Mesothelial cell of epicardium (in vitro differentiated cells): ENCODE data around the gene HAUS3. TPM values are rescaled to one million over a fixed set of nuclear protein-coding genes. Genes with fewer than 3 reads are reported as not detected.

Source experiments
- DNase-seq, 2 experiments: peaks; one replicate each; pipeline ENCODE4 v3.0.0; 2021; ENCODE audit warnings: low spot score in 2 of 2; ENCODE audit not compliant: unreplicated experiment in 2 of 2
- H3K27ac Mint-ChIP-seq: 2 replicates; pipeline ENCODE4 v1.8.0; 2021; ENCODE audit warnings: mixed read lengths
- H3K27me3 Mint-ChIP-seq: 2 replicates; pipeline ENCODE4 v1.8.0; 2021; ENCODE audit warnings: low read depth, mixed read lengths
- H3K36me3 Mint-ChIP-seq: 2 replicates; pipeline ENCODE4 v1.8.0; 2021; ENCODE audit warnings: mixed read lengths
- H3K4me1 Mint-ChIP-seq: 2 replicates; pipeline ENCODE4 v1.8.0; 2021; ENCODE audit warnings: mixed read lengths
- H3K4me3 Mint-ChIP-seq: 2 replicates; pipeline ENCODE4 v1.8.0; 2021; ENCODE audit warnings: mild to moderate bottlenecking, moderate library complexity, mixed read lengths
- H3K9me3 Mint-ChIP-seq: 2 replicates; pipeline ENCODE4 v1.8.0; 2021; ENCODE audit warnings: mixed read lengths
- total RNA-seq: library from RNA; stranded (reverse); gene quantifications from 3 replicates; pipeline ENCODE4 v1.2.1, GENCODE V29; 2021
- TF ChIP-seq, protein P1 (sequence below): fragments of 200-600 bp; sonication (generic); IDR thresholded peaks from one replicate; pipeline ENCODE4 v1.5.0; 2021; ENCODE audit warnings: antibody characterized with exemption; ENCODE audit not compliant: unreplicated experiment

Gene HAUS3
- total RNA-seq, 1 donor from 2014 or later = 16.9 TPM

GRCh38 chr4:2251795-2252529, 10.0 kb upstream of the HAUS3 start:
- no peak overlapping the region for H3K4me3 Mint-ChIP-seq
- DNase-seq = peak in 1 of 2 experiments; percentile 18
- no peaks in the 10 kb centered on the region for H3K27me3 Mint-ChIP-seq
- H3K36me3 Mint-ChIP-seq = peaks cover 12% of the 10 kb centered on the region
- no peaks in the 10 kb centered on the region for H3K9me3 Mint-ChIP-seq
- H3K27ac Mint-ChIP-seq = no peak overlapping the region
- TF ChIP-seq, protein P1, sequence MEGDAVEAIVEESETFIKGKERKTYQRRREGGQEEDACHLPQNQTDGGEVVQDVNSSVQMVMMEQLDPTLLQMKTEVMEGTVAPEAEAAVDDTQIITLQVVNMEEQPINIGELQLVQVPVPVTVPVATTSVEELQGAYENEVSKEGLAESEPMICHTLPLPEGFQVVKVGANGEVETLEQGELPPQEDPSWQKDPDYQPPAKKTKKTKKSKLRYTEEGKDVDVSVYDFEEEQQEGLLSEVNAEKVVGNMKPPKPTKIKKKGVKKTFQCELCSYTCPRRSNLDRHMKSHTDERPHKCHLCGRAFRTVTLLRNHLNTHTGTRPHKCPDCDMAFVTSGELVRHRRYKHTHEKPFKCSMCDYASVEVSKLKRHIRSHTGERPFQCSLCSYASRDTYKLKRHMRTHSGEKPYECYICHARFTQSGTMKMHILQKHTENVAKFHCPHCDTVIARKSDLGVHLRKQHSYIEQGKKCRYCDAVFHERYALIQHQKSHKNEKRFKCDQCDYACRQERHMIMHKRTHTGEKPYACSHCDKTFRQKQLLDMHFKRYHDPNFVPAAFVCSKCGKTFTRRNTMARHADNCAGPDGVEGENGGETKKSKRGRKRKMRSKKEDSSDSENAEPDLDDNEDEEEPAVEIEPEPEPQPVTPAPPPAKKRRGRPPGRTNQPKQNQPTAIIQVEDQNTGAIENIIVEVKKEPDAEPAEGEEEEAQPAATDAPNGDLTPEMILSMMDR = no peak
- peaks cover 13% of the 10 kb centered on the region for H3K4me1 Mint-ChIP-seq

GRCh38 chr4:2251073-2251794, 9.3 kb upstream of the HAUS3 start:
- H3K27ac Mint-ChIP-seq = no peak overlapping the region
- no peaks in the 10 kb centered on the region for H3K27me3 Mint-ChIP-seq
- TF ChIP-seq, protein P1 = no peak
- H3K36me3 Mint-ChIP-seq = peaks cover 12% of the 10 kb centered on the region
- no peaks in the 10 kb centered on the region for H3K9me3 Mint-ChIP-seq
- peak in 1 of 2 experiments; percentile 35 for DNase-seq
- peaks cover 10% of the 10 kb centered on the region for H3K4me1 Mint-ChIP-seq
- H3K4me3 Mint-ChIP-seq = no peak overlapping the region

- TF ChIP-seq, protein P1 = no peak
- Mint-ChIP-seq H3K9me3 (no peaks in the 10 kb centered on the region), H3K27me3 (no peaks in the 10 kb centered on the region)
Measured at GRCh38 chr4:2250357-2251072, 8.6 kb upstream of the HAUS3 start.

GRCh38 chr4:2249526-2250356, 7.8 kb upstream of the HAUS3 start:
- DNase-seq = no peak
- H3K27ac Mint-ChIP-seq = no peak overlapping the region
- no peak overlapping the region for H3K4me3 Mint-ChIP-seq
- peaks cover 5% of the 10 kb centered on the region for H3K4me1 Mint-ChIP-seq
- H3K27me3 Mint-ChIP-seq = no peaks in the 10 kb centered on the region
- H3K36me3 Mint-ChIP-seq = peaks cover 9% of the 10 kb centered on the region
- TF ChIP-seq, protein P1 = no peak
- no peaks in the 10 kb centered on the region for H3K9me3 Mint-ChIP-seq

More at GRCh38 chr4:2250357-2251072, 8.6 kb upstream of the HAUS3 start:
- Mint-ChIP-seq H3K4me3 (no peak overlapping the region), H3K4me1 (peaks cover 10% of the 10 kb centered on the region), H3K27ac (no peak overlapping the region), H3K36me3 (peaks cover 12% of the 10 kb centered on the region)
- no peak for DNase-seq

- no peaks in the 10 kb centered on the region for H3K27me3 Mint-ChIP-seq
- TF ChIP-seq, protein P1 = no peak
- no peak overlapping the region for H3K4me3 Mint-ChIP-seq
- peak in 1 of 2 experiments; percentile 24 for DNase-seq
- H3K4me1 Mint-ChIP-seq = peaks cover 4% of the 10 kb centered on the region
- H3K27ac Mint-ChIP-seq = no peak overlapping the region
- H3K36me3 Mint-ChIP-seq = no peaks in the 10 kb centered on the region
- no peaks in the 10 kb centered on the region for H3K9me3 Mint-ChIP-seq
Measured at GRCh38 chr4:2248821-2249261, 6.9 kb upstream of the HAUS3 start.
